Right ventricle myocardium superior (tissue), 1 donor: Measurements from ENCODE around the gene CABYR. TPM values are rescaled to one million over a fixed set of nuclear protein-coding genes. Genes with fewer than 3 reads are reported as not detected.

Source experiments
- ATAC-seq: fragments of 200-7000 bp; cut with Tn5 transposase; one replicate; pipeline ENCODE4 v1.9.1; 2020; ENCODE audit warnings: mild to moderate bottlenecking; ENCODE audit not compliant: poor library complexity
- DNase-seq: peaks from one replicate; pipeline ENCODE4 v3.0.0-alpha.2; 2020
- intact Hi-C: fragments of 100-400 bp; cut with DNase I; formaldehyde crosslinking; loops from one replicate; pipeline ENCODE4 v1.11.2; 2022
- total RNA-seq: library from RNA; stranded (reverse); fragmentation: NEBNext Ultra II Directional; extraction: Animal tissue kit (Norgen Biotek cat#: 25700); gene quantifications from one replicate; pipeline ENCODE4 v1.2.1, GENCODE V29; 2021
- donor health status: DM: no; HTN: yes; CAD: no; lungs with severe emphysema.

CABYR gene
- total RNA-seq, 1 donor from 2014 or later: not detected

DNA sequence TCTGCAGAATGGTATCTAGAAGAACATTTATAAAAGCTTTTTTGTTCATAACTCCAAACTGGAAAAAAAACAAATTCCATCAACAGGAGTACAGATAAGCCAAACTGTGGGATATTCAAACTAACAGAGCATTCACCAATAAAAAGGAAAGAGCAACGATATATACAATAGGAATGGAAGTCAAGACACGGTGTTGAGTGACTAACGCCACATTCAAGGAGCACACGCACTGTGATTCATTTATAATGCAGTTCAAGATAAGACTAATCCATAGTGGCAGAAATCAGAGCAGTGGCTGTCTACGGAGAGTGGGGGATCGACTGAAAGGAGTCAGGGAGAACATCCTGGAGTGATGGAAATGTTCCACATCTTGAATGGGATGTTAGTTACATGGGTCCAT lies 70.7 kb downstream of the CABYR start:
- ATAC-seq: no peak
- intact Hi-C loops: no loop called here
- no peak for DNase-seq

Other genes with a start within 250 kb of the CABYR start
- 3.3 TPM for gene TTC39C, start 124.3 kb upstream of the CABYR start, total RNA-seq